Activated naive CD8-positive, alpha-beta T cell treated with anti-CD3 and anti-CD28 coated beads, Interleukin-2, amount 10 ng/mL, durations not matched to agents 7 days and 5 days (primary cell): Measurements from ENCODE around the gene AKAP6. TPM values are rescaled to one million over a fixed set of nuclear protein-coding genes. Genes with fewer than 3 reads are reported as not detected.

ENCODE experiments used
- ATAC-seq: fragments of 150-1000 bp; cut with Tn5 transposase; one replicate; pipeline ENCODE4 v1.10.0; 2021; ENCODE audit warnings: low read depth, moderate library complexity
- POLR2A ChIA-PET: fragments of 350-600 bp; sonication (Branson Sonifier 250); formaldehyde crosslinking; loops from one replicate; lab custom pipeline; 2021; ENCODE audit warnings: antibody characterized with exemption; lab: Charles Lee
- DNase-seq: peaks from one replicate; pipeline ENCODE4 v3.0.0; 2021
- H3K27ac Mint-ChIP-seq: one replicate; pipeline ENCODE4 v1.8.0; 2022; ENCODE audit warnings: mild to moderate bottlenecking, mixed read lengths
- H3K27me3 Mint-ChIP-seq: one replicate; pipeline ENCODE4 v1.8.0; 2022; ENCODE audit warnings: mild to moderate bottlenecking, moderate library complexity, mixed read lengths
- H3K36me3 Mint-ChIP-seq: one replicate; pipeline ENCODE4 v1.8.0; 2021; ENCODE audit warnings: mild to moderate bottlenecking, mixed read lengths
- H3K4me1 Mint-ChIP-seq: one replicate; pipeline ENCODE4 v1.8.0; 2021; ENCODE audit warnings: mixed read lengths
- H3K4me3 Mint-ChIP-seq: one replicate; pipeline ENCODE4 v1.8.0; 2022; ENCODE audit warnings: mild to moderate bottlenecking, moderate library complexity, mixed read lengths
- H3K9me3 Mint-ChIP-seq: one replicate; pipeline ENCODE4 v1.8.0; 2021; ENCODE audit warnings: mixed read lengths
- total RNA-seq, 2 experiments: library from RNA; stranded (reverse); gene quantifications; one replicate each; pipeline ENCODE4 v1.2.3, GENCODE V29; 2021

AKAP6 gene
- total RNA-seq, 2 experiments from 2014 or later: 1.00 to 1.8 TPM

- no peaks in the 10 kb centered on the region for H3K36me3 Mint-ChIP-seq
- H3K27ac Mint-ChIP-seq: no peak overlapping the region
- ATAC-seq (no peak), DNase-seq (no peak)
- no peaks in the 10 kb centered on the region for H3K4me1 Mint-ChIP-seq
- H3K27me3 Mint-ChIP-seq: no peaks in the 10 kb centered on the region
- no peaks in the 10 kb centered on the region for H3K9me3 Mint-ChIP-seq
- H3K4me3 Mint-ChIP-seq: no peak overlapping the region
- POLR2A ChIA-PET: no interaction called here
These were observed 399.9 kb downstream of the AKAP6 start for GRCh38 chr14:32728976-32729375.

GRCh38 chr14:32731249-32731648 lies 402.2 kb downstream of the AKAP6 start:
- Mint-ChIP-seq H3K4me3 (no peak overlapping the region), H3K27me3 (no peaks in the 10 kb centered on the region), H3K9me3 (no peaks in the 10 kb centered on the region), H3K4me1 (no peaks in the 10 kb centered on the region), H3K36me3 (no peaks in the 10 kb centered on the region), H3K27ac (no peak overlapping the region)
- POLR2A ChIA-PET: no interaction called here
- DNase-seq: no peak
- no peak for ATAC-seq

- Mint-ChIP-seq H3K27ac (no peak overlapping the region), H3K4me1 (no peaks in the 10 kb centered on the region), H3K9me3 (no peaks in the 10 kb centered on the region), H3K4me3 (no peak overlapping the region), H3K36me3 (no peaks in the 10 kb centered on the region), H3K27me3 (no peaks in the 10 kb centered on the region)
- POLR2A ChIA-PET: no interaction called here
- no peak for DNase-seq
- no peak for ATAC-seq
These were observed 403.9 kb downstream of the AKAP6 start for GRCh38 chr14:32733015-32733414.

- Mint-ChIP-seq H3K27me3 (no peaks in the 10 kb centered on the region), H3K4me1 (no peaks in the 10 kb centered on the region), H3K27ac (no peak overlapping the region), H3K36me3 (no peaks in the 10 kb centered on the region), H3K4me3 (no peak overlapping the region), H3K9me3 (no peaks in the 10 kb centered on the region)
- ATAC-seq (no peak), DNase-seq (no peak)
- POLR2A ChIA-PET: no interaction called here
These were observed 405.2 kb downstream of the AKAP6 start for GRCh38 chr14:32734261-32734660.

- no peak overlapping the region for H3K27ac Mint-ChIP-seq
- POLR2A ChIA-PET: no interaction called here
- ATAC-seq: no peak
These were observed 408.5 kb downstream of the AKAP6 start for GRCh38 chr14:32737621-32738020.

GRCh38 chr14:32738206-32738871 lies 409.2 kb downstream of the AKAP6 start:
- H3K4me1 Mint-ChIP-seq: no peaks in the 10 kb centered on the region
- DNase-seq: no peak
- no peak for ATAC-seq
- H3K9me3 Mint-ChIP-seq: peaks cover 1% of the 10 kb centered on the region
- POLR2A ChIA-PET: no interaction called here
- H3K27me3 Mint-ChIP-seq: no peaks in the 10 kb centered on the region
- no peaks in the 10 kb centered on the region for H3K36me3 Mint-ChIP-seq
- H3K27ac Mint-ChIP-seq: no peak overlapping the region
- no peak overlapping the region for H3K4me3 Mint-ChIP-seq

More at GRCh38 chr14:32737621-32738020, 408.5 kb downstream of the AKAP6 start:
- H3K27me3 Mint-ChIP-seq: no peaks in the 10 kb centered on the region
- H3K36me3 Mint-ChIP-seq: no peaks in the 10 kb centered on the region
- peaks cover 1% of the 10 kb centered on the region for H3K9me3 Mint-ChIP-seq
- no peaks in the 10 kb centered on the region for H3K4me1 Mint-ChIP-seq
- H3K4me3 Mint-ChIP-seq: no peak overlapping the region
- DNase-seq: no peak

GRCh38 chr14:32744811-32745445 lies 415.8 kb downstream of the AKAP6 start:
- ATAC-seq: no peak
- no peaks in the 10 kb centered on the region for H3K36me3 Mint-ChIP-seq
- DNase-seq: no peak
- H3K4me3 Mint-ChIP-seq: no peak overlapping the region
- no peak overlapping the region for H3K27ac Mint-ChIP-seq
- H3K9me3 Mint-ChIP-seq: peaks cover 1% of the 10 kb centered on the region
- POLR2A ChIA-PET: no interaction called here
- no peaks in the 10 kb centered on the region for H3K27me3 Mint-ChIP-seq
- H3K4me1 Mint-ChIP-seq: no peaks in the 10 kb centered on the region

- Mint-ChIP-seq H3K27ac (no peak overlapping the region), H3K4me1 (no peaks in the 10 kb centered on the region)
- POLR2A ChIA-PET: no interaction called here
These were observed 425.1 kb downstream of the AKAP6 start for GRCh38 chr14:32754209-32754608.

GRCh38 chr14:32756173-32756572 lies 427.1 kb downstream of the AKAP6 start:
- H3K36me3 Mint-ChIP-seq: no peaks in the 10 kb centered on the region
- H3K4me1 Mint-ChIP-seq: no peaks in the 10 kb centered on the region
- peaks cover 4% of the 10 kb centered on the region for H3K9me3 Mint-ChIP-seq
- no peak overlapping the region for H3K27ac Mint-ChIP-seq
- no peak overlapping the region for H3K4me3 Mint-ChIP-seq
- no peaks in the 10 kb centered on the region for H3K27me3 Mint-ChIP-seq
- POLR2A ChIA-PET: no interaction called here
- ATAC-seq: no peak
- DNase-seq: no peak

More at GRCh38 chr14:32754209-32754608, 425.1 kb downstream of the AKAP6 start:
- DNase-seq (no peak), ATAC-seq (no peak)
- H3K27me3 Mint-ChIP-seq: no peaks in the 10 kb centered on the region
- no peaks in the 10 kb centered on the region for H3K36me3 Mint-ChIP-seq
- H3K9me3 Mint-ChIP-seq: peaks cover 4% of the 10 kb centered on the region
- H3K4me3 Mint-ChIP-seq: no peak overlapping the region

GRCh38 chr14:32756775-32757174 lies 427.7 kb downstream of the AKAP6 start:
- no peak for ATAC-seq
- Mint-ChIP-seq H3K4me3 (no peak overlapping the region), H3K27me3 (no peaks in the 10 kb centered on the region), H3K4me1 (no peaks in the 10 kb centered on the region), H3K36me3 (no peaks in the 10 kb centered on the region), H3K9me3 (peaks cover 4% of the 10 kb centered on the region), H3K27ac (no peak overlapping the region)
- no peak for DNase-seq
- POLR2A ChIA-PET: no interaction called here

- Mint-ChIP-seq H3K27ac (no peak overlapping the region), H3K36me3 (no peaks in the 10 kb centered on the region), H3K4me3 (no peak overlapping the region), H3K4me1 (no peaks in the 10 kb centered on the region), H3K9me3 (peaks cover 4% of the 10 kb centered on the region), H3K27me3 (no peaks in the 10 kb centered on the region)
- ATAC-seq (no peak), DNase-seq (no peak)
- POLR2A ChIA-PET: no interaction called here
These were observed 428.5 kb downstream of the AKAP6 start for GRCh38 chr14:32757568-32757967.

- Mint-ChIP-seq H3K27ac (no peak overlapping the region), H3K36me3 (no peaks in the 10 kb centered on the region), H3K27me3 (no peaks in the 10 kb centered on the region), H3K4me3 (no peak overlapping the region), H3K4me1 (no peaks in the 10 kb centered on the region), H3K9me3 (peaks cover 4% of the 10 kb centered on the region)
- no peak for DNase-seq
- POLR2A ChIA-PET: no interaction called here
- no peak for ATAC-seq
These were observed 432.4 kb downstream of the AKAP6 start for GRCh38 chr14:32761381-32761968.

GRCh38 chr14:32762886-32763285 lies 433.8 kb downstream of the AKAP6 start:
- POLR2A ChIA-PET: no interaction called here
- H3K36me3 Mint-ChIP-seq: no peaks in the 10 kb centered on the region
- H3K27ac Mint-ChIP-seq: no peak overlapping the region
- H3K27me3 Mint-ChIP-seq: no peaks in the 10 kb centered on the region
- H3K4me3 Mint-ChIP-seq: no peak overlapping the region
- no peaks in the 10 kb centered on the region for H3K4me1 Mint-ChIP-seq
- ATAC-seq: no peak
- no peaks in the 10 kb centered on the region for H3K9me3 Mint-ChIP-seq
- DNase-seq: no peak

- H3K27ac Mint-ChIP-seq: no peak overlapping the region
- POLR2A ChIA-PET: no interaction called here
- H3K4me1 Mint-ChIP-seq: no peaks in the 10 kb centered on the region
- H3K4me3 Mint-ChIP-seq: no peak overlapping the region
- H3K27me3 Mint-ChIP-seq: peaks cover under 1% of the 10 kb centered on the region
- DNase-seq (no peak), ATAC-seq (no peak)
- H3K36me3 Mint-ChIP-seq: no peaks in the 10 kb centered on the region
- peaks cover under 1% of the 10 kb centered on the region for H3K9me3 Mint-ChIP-seq
These were observed 434.6 kb downstream of the AKAP6 start for GRCh38 chr14:32763673-32764072.
